GM12878 (cell line): ENCODE measurements around the gene CRYBG3. TPM values are rescaled to one million over a fixed set of nuclear protein-coding genes. Genes with fewer than 3 reads are reported as not detected.

Experiments
- polyA plus RNA-seq, 11 experiments: library from polyadenylated mRNA; depleted of rRNA in 4 of 11; unstranded in 6 of 11; stranded (reverse) in 5 of 11; fragments of >200 nt; fragmentation: Nextera tagmentation in 4 of 11; fragmentation: Illumina TruSeq in 1 of 11; extraction: Ambion mirVana in 4 of 11; extraction: Trizol in 1 of 11; gene quantifications; 1 replicate in 1 of 11; 2 replicates in 10 of 11; pipeline versions ENCODE4 v1.2.1 to v1.2.3, GENCODE V29; 2011 to 2016; ENCODE audit warnings: inconsistent platforms in 2 of 11, missing spikeins in 2 of 11, low read depth in 1 of 11
- total RNA-seq, 4 experiments: library from RNA; depleted of rRNA in 3 of 4; stranded (reverse); fragments of >200 nt in 3 of 4; fragmentation: Illumina TruSeq in 1 of 4; extraction: Trizol in 1 of 4; gene quantifications; 2 replicates each; pipeline versions ENCODE4 v1.2.1 to v1.2.3, GENCODE V29; 2013 to 2021

Gene CRYBG3
- total and polyA plus RNA-seq, 10 of the 15 experiments (the other 5 are each of a cell fraction or from before 2014, with no cell fraction given) = 0.11 to 5.4 (median 1.6) TPM

Other genes with a start within 250 kb of the CRYBG3 start
- 2.0 and 2.7 TPM in 2 replicates for gene ARL6, start 57.3 kb upstream of the CRYBG3 start, total RNA-seq (2014; rRNA removed)
- gene ARL6, start 57.3 kb upstream of the CRYBG3 start, total RNA-seq (2014; rRNA removed; fragmentation: Illumina TruSeq; extraction: Trizol) = 4.3 and 4.5 TPM in 2 replicates
- 3.0 and 4.3 TPM in 2 replicates for gene ARL6, start 57.3 kb upstream of the CRYBG3 start, total RNA-seq (2021)
- gene ARL6, start 57.3 kb upstream of the CRYBG3 start, polyA plus RNA-seq (2011; rRNA removed) = 7.3 and 9.3 TPM in 2 replicates
- gene ARL6, start 57.3 kb upstream of the CRYBG3 start, polyA plus RNA-seq (2014; fragmentation: Illumina TruSeq; extraction: Trizol) = 3.7 and 5.0 TPM in 2 replicates
- 1 to 10 TPM; 4.3 to 4.8 TPM for gene ARL6, start 57.3 kb upstream of the CRYBG3 start, polyA plus RNA-seq (2014; fragmentation: Nextera tagmentation; extraction: Ambion mirVana)
- 1.3 and 2.6 TPM in 2 replicates for gene ARL6, start 57.3 kb upstream of the CRYBG3 start, polyA plus RNA-seq (2014; rRNA removed)
- gene ARL6, start 57.3 kb upstream of the CRYBG3 start, polyA plus RNA-seq (2016; fragmentation: Nextera tagmentation; extraction: Ambion mirVana) = 1 to 10 TPM; 6.2 to 6.9 TPM
- gene RIOX2, start 150.4 kb downstream of the CRYBG3 start, total RNA-seq (2014; rRNA removed) = 42.1 and 43.9 TPM in 2 replicates
- 45.7 and 48.9 TPM in 2 replicates for gene RIOX2, start 150.4 kb downstream of the CRYBG3 start, total RNA-seq (2014; rRNA removed; fragmentation: Illumina TruSeq; extraction: Trizol)
- gene RIOX2, start 150.4 kb downstream of the CRYBG3 start, total RNA-seq (2021) = 32.8 and 35.0 TPM in 2 replicates
- gene RIOX2, start 150.4 kb downstream of the CRYBG3 start, polyA plus RNA-seq (2011; rRNA removed) = 24.1 and 30.9 TPM in 2 replicates
- gene RIOX2, start 150.4 kb downstream of the CRYBG3 start, polyA plus RNA-seq (2014; fragmentation: Illumina TruSeq; extraction: Trizol) = 42.3 and 48.4 TPM in 2 replicates
- gene RIOX2, start 150.4 kb downstream of the CRYBG3 start, polyA plus RNA-seq (2014; fragmentation: Nextera tagmentation; extraction: Ambion mirVana) = 10 to 100 TPM; 51.8 to 52.6 TPM
- gene RIOX2, start 150.4 kb downstream of the CRYBG3 start, polyA plus RNA-seq (2014; rRNA removed) = 31.6 and 36.1 TPM in 2 replicates
- 10 to 100 TPM; 45.6 to 46.6 TPM for gene RIOX2, start 150.4 kb downstream of the CRYBG3 start, polyA plus RNA-seq (2016; fragmentation: Nextera tagmentation; extraction: Ambion mirVana)
- gene GABRR3, start 213.3 kb downstream of the CRYBG3 start, total RNA-seq (2014; rRNA removed) = not detected in 2 replicates
- gene GABRR3, start 213.3 kb downstream of the CRYBG3 start, total RNA-seq (2014; rRNA removed; fragmentation: Illumina TruSeq; extraction: Trizol) = not detected in 2 replicates
- gene GABRR3, start 213.3 kb downstream of the CRYBG3 start, total RNA-seq (2021) = not detected in 2 replicates
- not detected in 2 replicates for gene GABRR3, start 213.3 kb downstream of the CRYBG3 start, polyA plus RNA-seq (2011; rRNA removed)
- gene GABRR3, start 213.3 kb downstream of the CRYBG3 start, polyA plus RNA-seq (2014; fragmentation: Illumina TruSeq; extraction: Trizol) = not detected in 2 replicates
- not detected for gene GABRR3, start 213.3 kb downstream of the CRYBG3 start, polyA plus RNA-seq (2014; fragmentation: Nextera tagmentation; extraction: Ambion mirVana)
- not detected in 2 replicates for gene GABRR3, start 213.3 kb downstream of the CRYBG3 start, polyA plus RNA-seq (2014; rRNA removed)
- gene GABRR3, start 213.3 kb downstream of the CRYBG3 start, polyA plus RNA-seq (2016; fragmentation: Nextera tagmentation; extraction: Ambion mirVana) = not detected